Measurements from ENCODE around the gene CABP1. TPM values are rescaled to one million over a fixed set of nuclear protein-coding genes. Genes with fewer than 3 reads are reported as not detected.

Gene CABP1
- total RNA-seq, 1 experiment from 2014 or later: 3.0 TPM

DNA sequence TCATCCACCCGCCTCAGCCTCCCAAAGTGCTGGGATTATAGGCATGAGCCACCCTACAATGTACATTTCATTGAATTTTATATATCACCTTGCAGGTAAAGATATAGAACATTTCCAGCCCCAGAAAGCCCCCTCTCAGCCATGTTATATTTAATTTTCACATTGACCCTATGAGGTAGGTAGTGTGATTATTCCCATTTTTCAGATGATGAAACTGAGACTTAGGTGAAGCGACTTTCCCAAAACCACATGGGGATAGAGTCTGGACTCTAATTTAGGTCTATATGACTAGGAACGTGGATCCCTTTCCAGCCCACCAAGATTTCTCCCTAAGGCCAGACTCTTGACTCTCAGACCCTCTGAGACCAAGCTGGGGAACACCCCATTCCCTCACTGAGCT lies 43.5 kb upstream of the CABP1 start:
- Histone ChIP-seq H4K8ac (replicated peaks; ENCODE audit: insufficient read length, low read depth, low read length) (no peak overlapping the region), H3K23me2 (ENCODE audit: insufficient read length, low read depth, low read length, poor library complexity, severe bottlenecking) (no peaks in the 10 kb centered on the region), H2BK5ac (ENCODE audit: insufficient read length, low read length) (no peak overlapping the region), H3K4me2 (ENCODE audit: insufficient read depth, insufficient read length, low read length) (no peak overlapping the region), H3K9me3 (ENCODE audit: control insufficient read depth, low read depth, low read length) (no peaks in the 10 kb centered on the region), H3K18ac (ENCODE audit: insufficient read length, low read depth, low read length) (no peak overlapping the region), H2BK12ac (ENCODE audit: insufficient read length, low read depth, low read length) (no peak overlapping the region), H3K27ac (ENCODE audit: insufficient read length, low read depth, low read length) (no peak overlapping the region), H3K4me1 (ENCODE audit: insufficient read depth, low read length) (no peaks in the 10 kb centered on the region; the same call in 1 of the 2 replicates), H4K20me1 (ENCODE audit: control insufficient read depth, insufficient read depth, insufficient read length) (no peaks in the 10 kb centered on the region), H4K5ac (ENCODE audit: insufficient read length, low read depth, low read length) (no peak overlapping the region), H3K4ac (ENCODE audit: low read depth, low read length) (no peak overlapping the region), H2BK120ac (ENCODE audit: low read depth, low read length, poor library complexity, severe bottlenecking) (no peak overlapping the region), H2BK15ac (ENCODE audit: low read depth, low read length) (no peak overlapping the region), H2BK20ac (ENCODE audit: low read depth, low read length, poor library complexity, severe bottlenecking) (no peak overlapping the region), H3K56ac (ENCODE audit: insufficient read length, low read depth, low read length) (no peak overlapping the region), H4K91ac (ENCODE audit: insufficient read length, low read depth, low read length) (no peak overlapping the region), H2AK5ac (ENCODE audit: insufficient read length, low read length) (no peak overlapping the region), H3K23ac (ENCODE audit: insufficient read length, low read depth, low read length) (no peak overlapping the region), H2AFZ (ENCODE audit: low read length) (no peak overlapping the region), H3K14ac (ENCODE audit: insufficient read depth, low read length) (no peak overlapping the region), H3K27me3 (ENCODE audit: insufficient read depth, low read length) (no peaks in the 10 kb centered on the region), H3T11ph (ENCODE audit: low read length) (no peak overlapping the region), H3K79me1 (ENCODE audit: insufficient read depth, low read depth, low read length, poor library complexity, severe bottlenecking) (no peaks in the 10 kb centered on the region), H3K9ac (ENCODE audit: extremely low read depth, insufficient read length, low read length) (no peak overlapping the region), H3K79me2 (ENCODE audit: insufficient read depth, low read length) (no peaks in the 10 kb centered on the region)
- no peak for DNase-seq
- WGBS (ENCODE audit: extremely low coverage, insufficient read length, low lambda C conversion rate): no CpG with 5 or more reads among the region's 3 CpGs
- Mint-ChIP-seq H3K4me3 (no peak overlapping the region), H3K9me3 (no peaks in the 10 kb centered on the region; a peak in 1 of 5 replicates), H3K27me3 (ENCODE audit: low read depth) (no peaks in the 10 kb centered on the region; the same call in 1 of the 2 replicates), H3K36me3 (ENCODE audit: insufficient read depth in 1 of 3, low read depth in 3 of 3) (no peaks in the 10 kb centered on the region), H3K4me1 (peaks cover 15 to 26% of the 10 kb centered on the region in 2 experiments), H3K27ac (no peak overlapping the region)
- TF ChIP-seq, protein P1, sequence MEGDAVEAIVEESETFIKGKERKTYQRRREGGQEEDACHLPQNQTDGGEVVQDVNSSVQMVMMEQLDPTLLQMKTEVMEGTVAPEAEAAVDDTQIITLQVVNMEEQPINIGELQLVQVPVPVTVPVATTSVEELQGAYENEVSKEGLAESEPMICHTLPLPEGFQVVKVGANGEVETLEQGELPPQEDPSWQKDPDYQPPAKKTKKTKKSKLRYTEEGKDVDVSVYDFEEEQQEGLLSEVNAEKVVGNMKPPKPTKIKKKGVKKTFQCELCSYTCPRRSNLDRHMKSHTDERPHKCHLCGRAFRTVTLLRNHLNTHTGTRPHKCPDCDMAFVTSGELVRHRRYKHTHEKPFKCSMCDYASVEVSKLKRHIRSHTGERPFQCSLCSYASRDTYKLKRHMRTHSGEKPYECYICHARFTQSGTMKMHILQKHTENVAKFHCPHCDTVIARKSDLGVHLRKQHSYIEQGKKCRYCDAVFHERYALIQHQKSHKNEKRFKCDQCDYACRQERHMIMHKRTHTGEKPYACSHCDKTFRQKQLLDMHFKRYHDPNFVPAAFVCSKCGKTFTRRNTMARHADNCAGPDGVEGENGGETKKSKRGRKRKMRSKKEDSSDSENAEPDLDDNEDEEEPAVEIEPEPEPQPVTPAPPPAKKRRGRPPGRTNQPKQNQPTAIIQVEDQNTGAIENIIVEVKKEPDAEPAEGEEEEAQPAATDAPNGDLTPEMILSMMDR (conservative IDR thresholded peaks at IDR 0.05): no peak
